NCI-H2196 treated with DMSO at 0.1 percent for 48 hours (cell line): ENCODE data around the gene VIPAS39.
A peak's percentile ranks its signal among the peaks of the same experiment; 100 is the strongest.

Experiments used
- DNase-seq: peaks from one replicate; lab custom pipeline; 2025; ENCODE audit not compliant: unreplicated experiment; lab: John Stamatoyannopoulos, UW

The VIPAS39 gene

DNA sequence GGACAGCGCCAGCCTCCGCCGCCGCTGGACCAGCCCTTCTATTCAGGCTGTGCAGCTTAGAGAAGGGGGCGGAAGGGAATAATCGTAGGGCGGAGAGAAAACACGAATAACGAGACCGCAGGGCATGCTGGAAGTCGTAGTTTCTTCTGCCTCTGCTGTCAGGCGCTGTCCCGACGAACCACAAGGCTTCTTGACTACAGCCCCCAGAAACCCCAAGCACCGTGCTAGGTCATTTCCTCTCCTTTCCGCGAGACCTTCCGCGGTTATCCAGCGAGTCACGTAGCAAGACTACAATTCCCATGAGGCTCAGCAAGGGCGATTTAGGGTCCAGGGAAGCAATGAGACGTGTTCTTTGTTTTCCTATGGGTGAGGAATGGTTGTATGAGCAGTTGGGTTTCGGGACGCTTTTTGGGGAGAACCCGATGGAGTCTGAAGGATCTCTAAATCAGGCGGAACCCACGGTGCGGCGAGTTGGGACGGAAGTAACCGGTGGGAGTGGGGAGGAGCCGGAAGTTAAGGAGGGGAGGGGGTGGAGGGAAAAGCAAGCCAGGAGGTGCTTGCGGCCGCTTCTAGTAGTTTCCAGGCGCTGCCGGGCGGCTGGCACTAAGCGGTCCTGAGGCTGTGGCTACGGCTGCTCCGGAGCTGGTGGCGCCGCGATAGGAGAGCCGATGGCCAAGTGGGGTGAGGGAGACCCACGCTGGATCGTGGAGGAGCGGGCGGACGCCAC is at the start of gene VIPAS39, which contains the start of gene AHSA1:
Gene VIPAS39 (minus strand): TSS at position 80 of the 727 bp plus-strand sequence. CDS start 3,499 bp downstream, outside the sequence.
Gene AHSA1 (plus strand): TSS at position 572 of the 727 bp plus-strand sequence. CDS start 97 bp downstream, at position 669.
- DNase-seq, result peak; percentile 98

GRCh38 chr14:77505031-77505430 is 47.6 kb upstream of the VIPAS39 start:
- DNase-seq, result no peak

- DNase-seq, result no peak
Observed at GRCh38 chr14:77503138-77503537, 45.7 kb upstream of the VIPAS39 start.

- DNase-seq, result no peak
Observed at GRCh38 chr14:77502109-77502782, 44.8 kb upstream of the VIPAS39 start.

DNA sequence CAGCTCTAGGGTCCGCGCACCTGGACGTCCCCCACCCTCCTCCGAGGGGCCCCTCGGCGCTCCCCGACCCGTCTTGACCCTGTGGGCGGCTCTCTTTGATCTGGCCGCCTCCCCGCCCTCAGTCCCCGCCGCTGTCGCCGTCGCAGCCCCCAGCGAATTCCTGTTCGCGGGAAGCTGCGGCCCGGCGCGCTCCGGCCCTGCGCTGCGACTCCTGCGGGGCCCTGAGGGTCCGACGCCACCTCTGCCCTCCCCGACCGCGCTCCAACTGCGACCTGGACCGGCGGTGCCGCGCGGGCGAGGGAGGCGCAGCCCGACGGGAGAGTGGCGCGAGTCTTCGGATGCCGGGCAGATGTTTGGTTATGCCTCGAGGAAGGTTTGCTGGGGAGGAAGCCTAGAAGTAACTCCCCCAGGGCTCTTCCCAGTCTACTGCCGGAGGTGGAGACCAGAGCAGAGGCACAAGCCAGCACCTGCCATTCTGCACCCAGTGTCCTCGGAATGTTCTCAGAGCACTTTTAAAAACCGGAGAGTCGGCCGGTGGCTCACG is 41.7 kb upstream of the VIPAS39 start:
- DNase-seq, result no peak

DNA sequence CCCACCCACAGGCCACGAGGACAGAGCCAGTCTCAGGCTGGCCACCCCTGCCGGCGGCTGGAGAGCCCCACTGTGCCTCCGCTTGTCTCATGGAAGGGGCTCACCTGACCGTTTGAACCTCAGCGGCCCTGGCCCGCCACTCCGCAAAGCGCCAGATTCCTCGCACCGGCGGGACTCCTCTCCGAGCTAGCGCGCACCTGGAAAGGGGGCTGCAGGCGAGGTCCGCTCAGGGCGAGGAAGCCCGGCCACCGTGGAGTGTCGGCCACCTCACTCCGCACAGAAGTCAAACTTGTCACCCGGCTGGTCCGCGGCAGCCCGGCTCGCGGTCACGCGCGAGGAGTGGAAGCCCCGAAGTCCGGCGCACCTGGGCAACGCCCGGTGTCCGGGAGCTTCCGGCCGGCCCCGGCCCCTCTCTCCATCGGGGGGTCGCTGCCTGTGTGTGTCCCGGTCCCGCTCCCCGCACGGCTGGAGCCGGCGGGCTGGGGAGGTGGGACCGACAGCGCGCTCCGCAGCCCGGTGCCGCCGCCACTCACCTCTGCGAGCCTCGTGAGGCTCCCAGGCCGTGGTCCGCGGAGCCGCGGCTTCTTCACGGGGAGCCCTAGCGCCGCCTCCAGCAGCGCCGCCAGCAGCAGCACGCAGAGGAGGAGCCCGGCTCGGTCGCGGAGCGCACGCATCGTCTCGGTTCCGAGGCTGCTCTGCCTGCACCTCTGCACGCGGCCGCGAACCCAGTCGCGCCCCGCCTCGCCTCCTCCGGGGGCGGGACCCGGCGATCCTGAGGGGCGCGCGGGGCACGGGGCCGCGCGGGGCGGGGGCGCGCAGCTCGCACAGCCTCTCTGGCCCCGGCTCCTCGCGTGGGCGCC is 40.9 kb upstream of the VIPAS39 start, which contains the start of gene ISM2:
Gene ISM2 (minus strand): TSS at position 697 of the 860 bp plus-strand sequence. CDS start 23 bp downstream, at position 674.
- DNase-seq, result peak; percentile 42

- no peak for DNase-seq
Observed at GRCh38 chr14:77495334-77495733, 37.9 kb upstream of the VIPAS39 start.

GRCh38 chr14:77491056-77491455 is 33.7 kb upstream of the VIPAS39 start:
- DNase-seq, result no peak

GRCh38 chr14:77490347-77490986 is 33.1 kb upstream of the VIPAS39 start:
- DNase-seq, result no peak

DNA sequence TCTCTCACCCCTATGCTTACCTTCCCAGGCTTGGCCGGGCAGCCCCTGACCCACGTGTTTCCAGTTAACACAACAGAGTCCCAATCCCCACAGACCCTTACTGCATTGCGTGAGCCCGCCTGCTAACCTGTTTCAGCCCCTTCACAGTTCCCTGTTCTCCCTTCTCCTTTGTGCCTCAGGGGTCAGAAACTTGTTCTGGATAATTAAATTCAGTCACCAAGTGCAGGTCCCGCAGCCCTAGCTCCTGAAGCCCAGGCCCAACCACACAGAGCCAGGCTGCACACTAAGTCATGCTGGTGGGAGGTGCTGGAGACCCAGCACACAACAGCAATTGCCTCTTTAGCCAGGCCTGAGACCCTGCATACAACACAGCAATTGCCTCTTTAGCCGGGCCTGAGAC is 31.6 kb upstream of the VIPAS39 start:
- DNase-seq, result no peak

- no peak for DNase-seq
Observed at GRCh38 chr14:77488558-77488957, 31.2 kb upstream of the VIPAS39 start.

DNA sequence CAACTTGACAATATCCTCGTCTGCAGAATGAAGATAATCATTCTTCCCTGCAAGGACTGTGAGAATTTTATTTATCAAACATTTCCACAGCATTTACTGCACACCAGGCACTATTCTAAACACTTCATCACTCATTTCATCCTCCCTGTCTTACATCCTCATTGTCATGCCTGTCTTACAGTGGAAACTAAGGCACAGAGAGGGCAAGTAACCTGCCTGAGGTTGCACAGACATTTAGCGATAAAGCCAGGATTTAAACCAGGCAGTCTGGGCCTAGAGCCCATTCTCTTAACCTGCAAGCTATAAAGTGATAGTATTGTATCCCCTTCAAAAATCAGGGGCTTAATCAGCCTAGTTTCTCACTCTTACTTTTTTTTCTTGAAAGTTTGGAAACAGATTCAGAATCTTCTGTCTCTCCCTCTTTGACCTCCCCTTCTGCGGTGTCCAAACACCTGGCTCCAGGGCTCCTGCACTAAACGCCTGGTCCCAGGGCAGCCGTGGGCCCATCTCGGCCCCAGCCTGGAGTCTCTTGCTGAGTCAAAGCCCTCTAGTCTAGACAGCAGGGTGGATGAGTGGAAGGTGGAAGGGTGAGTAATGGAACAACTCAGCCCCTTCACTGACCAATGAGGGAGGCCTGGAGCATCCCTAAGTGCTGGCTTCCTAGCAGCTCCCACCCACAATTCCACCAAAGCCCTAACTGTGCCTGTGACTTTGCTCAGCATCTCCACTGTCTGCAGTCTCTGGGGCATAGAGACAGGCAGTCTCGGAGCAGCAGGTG is 28.7 kb upstream of the VIPAS39 start:
- no peak for DNase-seq

- no peak for DNase-seq
Observed at GRCh38 chr14:77485256-77485655, 27.9 kb upstream of the VIPAS39 start.

DNA sequence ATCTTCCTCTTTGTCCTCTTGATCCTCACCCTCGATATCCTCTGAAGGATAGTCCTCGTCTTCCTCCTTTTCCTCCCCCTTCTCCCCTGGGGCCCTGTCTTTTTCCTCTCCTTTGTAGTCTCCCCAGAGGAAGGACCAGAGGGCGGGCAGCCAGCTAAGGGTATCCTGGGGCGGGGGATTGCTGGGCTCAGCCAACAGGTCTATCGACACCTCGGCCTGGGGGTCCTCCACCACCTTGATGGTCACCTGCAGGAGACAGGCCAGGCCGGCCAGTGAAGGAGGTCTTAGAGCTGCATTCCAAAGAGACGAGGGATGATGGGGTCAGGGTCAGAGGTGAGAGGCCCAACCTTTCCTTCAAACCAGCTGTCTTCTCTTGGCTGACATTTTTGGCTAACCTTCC is 25.0 kb upstream of the VIPAS39 start:
- no peak for DNase-seq

GRCh38 chr14:77478796-77479195 is 21.4 kb upstream of the VIPAS39 start:
- no peak for DNase-seq

DNA sequence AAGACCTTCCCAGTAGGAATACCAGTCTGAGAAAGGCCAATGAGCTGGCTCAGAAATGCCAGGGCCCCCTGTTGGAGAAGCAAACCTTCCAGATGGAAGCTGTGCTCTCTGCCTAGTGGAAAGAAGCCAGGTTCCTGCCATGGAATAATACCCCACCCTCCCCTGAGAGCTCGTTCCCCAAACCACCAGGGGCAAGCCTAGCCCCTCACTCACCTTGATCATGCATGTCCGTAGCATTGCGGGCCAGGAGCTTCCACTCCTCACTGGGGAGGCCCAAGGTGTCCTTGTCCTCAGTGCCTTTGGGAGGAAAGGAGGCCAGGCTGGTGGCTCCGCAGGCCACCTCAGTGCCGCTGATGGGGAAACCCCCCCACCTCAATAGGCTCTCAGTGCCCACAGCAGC is 20.6 kb upstream of the VIPAS39 start:
- DNase-seq, result no peak

GRCh38 chr14:77475432-77476115 is 18.2 kb upstream of the VIPAS39 start:
- no peak for DNase-seq

- DNase-seq, result no peak
Observed at GRCh38 chr14:77474479-77475177, 17.2 kb upstream of the VIPAS39 start.

DNA sequence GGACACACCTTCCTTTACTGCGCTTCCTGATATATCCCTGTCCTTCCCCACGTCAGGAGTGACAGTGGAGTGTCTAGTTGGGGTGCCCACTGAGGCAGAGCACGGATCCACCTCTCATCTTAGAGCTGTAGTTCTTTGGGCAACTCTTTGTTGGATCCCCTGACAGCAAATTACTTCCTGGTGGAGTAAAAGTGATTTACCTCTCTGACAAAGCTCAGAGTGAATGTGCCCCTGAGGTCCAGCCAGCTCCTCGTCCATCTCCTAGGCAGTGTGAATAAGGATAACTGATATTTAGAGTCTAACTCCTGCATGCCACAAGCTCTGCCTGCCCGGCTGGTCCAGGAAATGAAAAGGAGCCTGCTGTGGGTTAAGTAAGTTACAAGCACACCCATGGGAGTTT is 16.5 kb upstream of the VIPAS39 start:
- DNase-seq, result no peak
